ENCODE results near the gene PDZD2.
"Not testable (repeated sequence)": the region's sequence is repeated elsewhere in the genome, so short reads cannot be mapped to it uniquely, and the experiment has no call there.

The PDZD2 gene

GRCh38 chr5:31942546-31942945 is 303.6 kb downstream of the PDZD2 start:
- DNase-seq = no peak

GRCh38 chr5:31944684-31945445 is 305.9 kb downstream of the PDZD2 start:
- DNase-seq = no peak

- DNase-seq = no peak
Observed at GRCh38 chr5:31948006-31948405, 309.1 kb downstream of the PDZD2 start.

GRCh38 chr5:31952067-31952466 is 313.1 kb downstream of the PDZD2 start:
- no peak for DNase-seq

GRCh38 chr5:31954091-31954490 is 315.2 kb downstream of the PDZD2 start:
- no peak for DNase-seq

GRCh38 chr5:31957151-31957550 is 318.2 kb downstream of the PDZD2 start:
- DNase-seq = no peak

- no peak for DNase-seq
Observed at GRCh38 chr5:31962351-31962751, 323.4 kb downstream of the PDZD2 start.

GRCh38 chr5:31962871-31963307 is 324.0 kb downstream of the PDZD2 start:
- DNase-seq = no peak

GRCh38 chr5:31963358-31964006 is 324.6 kb downstream of the PDZD2 start:
- DNase-seq = no peak

GRCh38 chr5:31964007-31964360 is 325.1 kb downstream of the PDZD2 start:
- DNase-seq = no peak

- no peak for DNase-seq
Observed at GRCh38 chr5:31965227-31965626, 326.3 kb downstream of the PDZD2 start.

GRCh38 chr5:31966936-31967335 is 328.0 kb downstream of the PDZD2 start:
- no peak for DNase-seq

- DNase-seq = no peak
Observed at GRCh38 chr5:31967461-31967860, 328.5 kb downstream of the PDZD2 start.

GRCh38 chr5:31972558-31972957 is 333.6 kb downstream of the PDZD2 start:
- no peak for DNase-seq

- not testable (repeated sequence) for DNase-seq
Observed at GRCh38 chr5:31975189-31975612, 336.3 kb downstream of the PDZD2 start.

GRCh38 chr5:31976169-31976568 is 337.2 kb downstream of the PDZD2 start:
- no peak for DNase-seq

GRCh38 chr5:31981361-31981945 is 342.5 kb downstream of the PDZD2 start:
- DNase-seq = no peak

- DNase-seq = no peak
Observed at GRCh38 chr5:31982027-31982426, 343.1 kb downstream of the PDZD2 start.

GRCh38 chr5:31982621-31983020 is 343.7 kb downstream of the PDZD2 start:
- DNase-seq = no peak

- DNase-seq = no peak
Observed at GRCh38 chr5:31983851-31984250, 344.9 kb downstream of the PDZD2 start.

- no peak for DNase-seq
Observed at GRCh38 chr5:31984691-31985090, 345.8 kb downstream of the PDZD2 start.

GRCh38 chr5:31986101-31986500 is 347.2 kb downstream of the PDZD2 start:
- no peak for DNase-seq

GRCh38 chr5:31987985-31988710 is 349.2 kb downstream of the PDZD2 start:
- no peak for DNase-seq

Data from CD4-positive, alpha-beta T cell treated with Interleukin-15 for 1 hour (primary cell).